Measurements from ENCODE around the gene PNRC1. TPM values are rescaled to one million over a fixed set of nuclear protein-coding genes. Genes with fewer than 3 reads are reported as not detected.

The PNRC1 gene
- total and polyA plus RNA-seq, 2 donors (not counting 1 experiment from before 2014, with no cell fraction given), result 158 to 486 TPM

DNA sequence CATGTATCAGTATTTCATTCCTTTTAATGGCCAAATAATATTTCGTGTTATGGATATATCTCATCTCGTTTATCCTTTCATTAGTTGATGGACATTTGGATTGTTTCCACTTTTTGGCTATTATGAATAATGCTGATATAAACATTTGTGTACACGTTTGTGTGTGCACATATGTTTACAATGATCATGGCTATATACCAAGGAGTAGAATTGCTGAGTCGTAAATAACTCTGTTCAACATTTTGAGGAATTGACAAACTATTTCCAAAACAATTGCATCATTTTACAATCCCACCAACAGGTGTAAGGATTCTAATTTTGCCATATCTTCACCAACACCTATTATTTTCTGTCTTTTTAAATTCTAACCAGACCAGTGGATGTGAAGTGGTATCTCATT is 26.3 kb upstream of the PNRC1 start:
- H3K36me3 ChIP-seq (replicated peaks in 1 of 2; ENCODE audit: control extremely low read depth in 1 of 2, control insufficient read depth in 1 of 2, extremely low read depth in 1 of 2, insufficient read depth in 2 of 2, low read length in 1 of 2), result no peaks in the 10 kb centered on the region
- ChIA-PET CTCF (no interaction called here), POLR2A (no interaction called here)
- intact Hi-C loops (cut with micrococcal nuclease), result no loop called here
- Mint-ChIP-seq H3K27me3 (peaks cover 12% of the 10 kb centered on the region), H3K27ac (no peak overlapping the region), H3K4me1 (no peaks in the 10 kb centered on the region), H3K4me3 (no peak overlapping the region), H3K9me3 (ENCODE audit: insufficient read depth) (no peaks in the 10 kb centered on the region)
- H3K79me2 ChIP-seq (ENCODE audit: control insufficient read depth, insufficient read depth, low read length), result no peaks in the 10 kb centered on the region
- TF ChIP-seq, protein P1, sequence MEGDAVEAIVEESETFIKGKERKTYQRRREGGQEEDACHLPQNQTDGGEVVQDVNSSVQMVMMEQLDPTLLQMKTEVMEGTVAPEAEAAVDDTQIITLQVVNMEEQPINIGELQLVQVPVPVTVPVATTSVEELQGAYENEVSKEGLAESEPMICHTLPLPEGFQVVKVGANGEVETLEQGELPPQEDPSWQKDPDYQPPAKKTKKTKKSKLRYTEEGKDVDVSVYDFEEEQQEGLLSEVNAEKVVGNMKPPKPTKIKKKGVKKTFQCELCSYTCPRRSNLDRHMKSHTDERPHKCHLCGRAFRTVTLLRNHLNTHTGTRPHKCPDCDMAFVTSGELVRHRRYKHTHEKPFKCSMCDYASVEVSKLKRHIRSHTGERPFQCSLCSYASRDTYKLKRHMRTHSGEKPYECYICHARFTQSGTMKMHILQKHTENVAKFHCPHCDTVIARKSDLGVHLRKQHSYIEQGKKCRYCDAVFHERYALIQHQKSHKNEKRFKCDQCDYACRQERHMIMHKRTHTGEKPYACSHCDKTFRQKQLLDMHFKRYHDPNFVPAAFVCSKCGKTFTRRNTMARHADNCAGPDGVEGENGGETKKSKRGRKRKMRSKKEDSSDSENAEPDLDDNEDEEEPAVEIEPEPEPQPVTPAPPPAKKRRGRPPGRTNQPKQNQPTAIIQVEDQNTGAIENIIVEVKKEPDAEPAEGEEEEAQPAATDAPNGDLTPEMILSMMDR (IDR thresholded peaks at IDR 0.05), result no peak
- no peak for TF ChIP-seq EZH2 (IDR thresholded peaks at IDR 0.05; ENCODE audit: borderline replicate concordance, insufficient read depth, low read depth, low read length, poor library complexity, severe bottlenecking)
- ATAC-seq (ENCODE audit: low read depth) (no peak), DNase-seq (no peak)
- no peak overlapping the region for H2AFZ ChIP-seq (ENCODE audit: insufficient read depth, low read depth, low read length, poor library complexity, severe bottlenecking)
- H3K4me2 ChIP-seq (replicated peaks; ENCODE audit: low read depth, low read length, poor library complexity, severe bottlenecking), result no peak overlapping the region
- no peaks in the 10 kb centered on the region for H3K9me3 ChIP-seq (ENCODE audit: control extremely low read depth in 1 of 3, control insufficient read depth in 2 of 3, insufficient read depth in 1 of 3, low read length in 2 of 3)
- H3K9ac ChIP-seq (ENCODE audit: low read length), result no peak overlapping the region
- H4K20me1 ChIP-seq (ENCODE audit: control insufficient read depth, insufficient read depth, low read length, poor library complexity, severe bottlenecking), result no peaks in the 10 kb centered on the region
- H3K27me3 ChIP-seq (replicated peaks in 1 of 4; ENCODE audit: control extremely low read depth in 1 of 4, control insufficient read depth in 3 of 4, insufficient read depth in 4 of 4, low read length in 3 of 4), result no peaks in the 10 kb centered on the region
- no peaks in the 10 kb centered on the region for H3K4me1 ChIP-seq (ENCODE audit: control insufficient read depth in 2 of 2, insufficient read depth in 2 of 2, low read length in 2 of 2)
- no peak overlapping the region for H3K27ac ChIP-seq (ENCODE audit: low read length in 2 of 2)
- H3K4me3 ChIP-seq (ENCODE audit: control extremely low read depth in 1 of 5, extremely low read depth in 1 of 5, insufficient read depth in 1 of 5, low read depth in 2 of 5, low read length in 4 of 5), result no peak overlapping the region
- no CpG with 5 or more reads among the region's 4 CpGs for WGBS (ENCODE audit: insufficient coverage)

DNA sequence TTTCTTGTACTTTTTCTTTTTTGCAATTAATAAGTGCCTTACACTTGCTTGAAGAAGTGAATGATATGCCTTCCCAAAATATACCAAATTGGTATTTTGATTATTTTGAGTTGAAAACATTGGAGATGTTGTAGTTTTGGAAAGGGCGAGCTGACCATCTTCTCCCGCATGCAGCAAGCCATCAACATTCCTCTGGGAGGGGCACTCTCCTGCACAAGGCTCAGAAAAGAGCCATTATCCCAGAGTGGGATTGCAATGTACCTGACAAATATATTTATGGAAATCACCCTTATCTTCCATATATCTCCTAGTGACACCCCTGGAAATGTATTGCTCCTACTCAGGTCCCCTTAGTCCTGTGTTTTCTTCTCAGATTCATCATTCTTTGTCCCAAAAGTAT is 22.8 kb upstream of the PNRC1 start:
- Histone ChIP-seq H3K79me2 (ENCODE audit: control insufficient read depth, insufficient read depth, low read length) (no peaks in the 10 kb centered on the region), H3K27ac (ENCODE audit: low read length in 2 of 2) (no peak overlapping the region), H3K4me2 (replicated peaks; ENCODE audit: low read depth, low read length, poor library complexity, severe bottlenecking) (no peak overlapping the region), H3K9me3 (ENCODE audit: control extremely low read depth in 1 of 3, control insufficient read depth in 2 of 3, insufficient read depth in 1 of 3, low read length in 2 of 3) (no peaks in the 10 kb centered on the region), H3K36me3 (replicated peaks in 1 of 2; ENCODE audit: control extremely low read depth in 1 of 2, control insufficient read depth in 1 of 2, extremely low read depth in 1 of 2, insufficient read depth in 2 of 2, low read length in 1 of 2) (no peaks in the 10 kb centered on the region), H2AFZ (ENCODE audit: insufficient read depth, low read depth, low read length, poor library complexity, severe bottlenecking) (no peak overlapping the region), H3K9ac (ENCODE audit: low read length) (no peak overlapping the region), H3K27me3 (replicated peaks in 1 of 4; ENCODE audit: control extremely low read depth in 1 of 4, control insufficient read depth in 3 of 4, insufficient read depth in 4 of 4, low read length in 3 of 4) (no peaks in the 10 kb centered on the region), H3K4me1 (ENCODE audit: control insufficient read depth in 2 of 2, insufficient read depth in 2 of 2, low read length in 2 of 2) (no peaks in the 10 kb centered on the region), H4K20me1 (ENCODE audit: control insufficient read depth, insufficient read depth, low read length, poor library complexity, severe bottlenecking) (no peaks in the 10 kb centered on the region), H3K4me3 (ENCODE audit: control extremely low read depth in 1 of 5, extremely low read depth in 1 of 5, insufficient read depth in 1 of 5, low read depth in 2 of 5, low read length in 4 of 5) (no peak overlapping the region)
- H3K4me1 Mint-ChIP-seq, result no peaks in the 10 kb centered on the region
- no peak for ATAC-seq (ENCODE audit: low read depth)
- CTCF ChIA-PET, result no interaction called here
- H3K9me3 Mint-ChIP-seq (ENCODE audit: insufficient read depth), result no peaks in the 10 kb centered on the region
- H3K27me3 Mint-ChIP-seq, result peaks cover 12% of the 10 kb centered on the region
- no peak for DNase-seq
- POLR2A ChIA-PET, result no interaction called here
- H3K27ac Mint-ChIP-seq, result no peak overlapping the region
- TF ChIP-seq EZH2 (IDR thresholded peaks at IDR 0.05; ENCODE audit: borderline replicate concordance, insufficient read depth, low read depth, low read length, poor library complexity, severe bottlenecking), result no peak
- TF ChIP-seq, protein P1 (IDR thresholded peaks at IDR 0.05), result no peak
- no peak overlapping the region for H3K4me3 Mint-ChIP-seq
- intact Hi-C loops (cut with micrococcal nuclease), result no loop called here
- WGBS (ENCODE audit: insufficient coverage), result no CpG with 5 or more reads among the region's 2 CpGs
